ENCODE results near the gene FIGN. TPM values are rescaled to one million over a fixed set of nuclear protein-coding genes. Genes with fewer than 3 reads are reported as not detected.

FIGN gene
- total and polyA plus RNA-seq, 2 donors (not counting 1 experiment from before 2014, with no cell fraction given): 1.5 to 1.6 TPM

DNA sequence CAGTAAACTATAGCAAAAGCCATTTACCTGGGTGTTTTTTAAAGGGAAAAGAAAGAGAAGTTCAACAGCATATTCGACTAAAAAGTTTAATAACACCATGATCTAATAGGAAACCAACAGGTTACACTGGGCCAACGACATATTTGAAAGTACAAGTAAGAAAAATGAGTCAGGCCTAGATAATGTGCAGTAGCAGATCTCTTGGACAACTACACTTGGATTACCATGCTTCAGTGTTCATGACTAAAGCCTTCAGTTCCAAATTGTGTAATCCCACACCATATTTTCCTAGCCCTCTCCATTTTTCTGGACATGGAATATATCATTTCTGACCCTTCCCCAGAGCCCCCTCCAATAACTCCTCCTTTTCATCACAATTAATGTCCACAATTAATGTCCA is 39.1 kb upstream of the FIGN start:
- H3K4me2 ChIP-seq (ENCODE audit: extremely low read depth, insufficient read depth, low read length): peak overlapping the region; percentile 35
- H4K20me1 ChIP-seq (ENCODE audit: control insufficient read depth, extremely low read depth, insufficient read depth, low read length): no peaks in the 10 kb centered on the region
- H3K27me3 ChIP-seq (ENCODE audit: control insufficient read depth, insufficient read depth, low read length): no peaks in the 10 kb centered on the region
- no peak overlapping the region for H3K27ac ChIP-seq (ENCODE audit: insufficient read depth, low read length)
- no peak overlapping the region for H3K4me3 ChIP-seq (replicated peaks in 1 of 4; ENCODE audit: control extremely low read depth in 1 of 4, insufficient read depth in 1 of 4, low read depth in 3 of 4, low read length in 4 of 4)
- no peaks in the 10 kb centered on the region for H3K4me1 ChIP-seq (ENCODE audit: control insufficient read depth, extremely low read depth, insufficient read depth, low read length)
- TF ChIP-seq, protein P1, sequence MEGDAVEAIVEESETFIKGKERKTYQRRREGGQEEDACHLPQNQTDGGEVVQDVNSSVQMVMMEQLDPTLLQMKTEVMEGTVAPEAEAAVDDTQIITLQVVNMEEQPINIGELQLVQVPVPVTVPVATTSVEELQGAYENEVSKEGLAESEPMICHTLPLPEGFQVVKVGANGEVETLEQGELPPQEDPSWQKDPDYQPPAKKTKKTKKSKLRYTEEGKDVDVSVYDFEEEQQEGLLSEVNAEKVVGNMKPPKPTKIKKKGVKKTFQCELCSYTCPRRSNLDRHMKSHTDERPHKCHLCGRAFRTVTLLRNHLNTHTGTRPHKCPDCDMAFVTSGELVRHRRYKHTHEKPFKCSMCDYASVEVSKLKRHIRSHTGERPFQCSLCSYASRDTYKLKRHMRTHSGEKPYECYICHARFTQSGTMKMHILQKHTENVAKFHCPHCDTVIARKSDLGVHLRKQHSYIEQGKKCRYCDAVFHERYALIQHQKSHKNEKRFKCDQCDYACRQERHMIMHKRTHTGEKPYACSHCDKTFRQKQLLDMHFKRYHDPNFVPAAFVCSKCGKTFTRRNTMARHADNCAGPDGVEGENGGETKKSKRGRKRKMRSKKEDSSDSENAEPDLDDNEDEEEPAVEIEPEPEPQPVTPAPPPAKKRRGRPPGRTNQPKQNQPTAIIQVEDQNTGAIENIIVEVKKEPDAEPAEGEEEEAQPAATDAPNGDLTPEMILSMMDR (conservative IDR thresholded peaks at IDR 0.05 in 1 of 2, IDR thresholded peaks at IDR 0.05 in 1 of 2; ENCODE audit: low read depth in 1 of 2, low read length in 2 of 2): no peak
- TF ChIP-seq EZH2 (IDR thresholded peaks at IDR 0.05; ENCODE audit: low read length, missing control alignments): no peak
- H3K36me3 ChIP-seq (ENCODE audit: control insufficient read depth, insufficient read depth, low read length): no peaks in the 10 kb centered on the region
- H3K9ac ChIP-seq (ENCODE audit: insufficient read depth, low read length): no peak overlapping the region
- no peaks in the 10 kb centered on the region for H3K9me3 ChIP-seq (ENCODE audit: control insufficient read depth, insufficient read depth, low read depth, low read length)
- no peaks in the 10 kb centered on the region for H3K79me2 ChIP-seq (ENCODE audit: control insufficient read depth, insufficient read depth, low read length)
- no peak overlapping the region for H2AFZ ChIP-seq (ENCODE audit: low read length)
- peak; percentile 66 to 97 for DNase-seq (ENCODE audit: low read depth in 2 of 2)

DNA sequence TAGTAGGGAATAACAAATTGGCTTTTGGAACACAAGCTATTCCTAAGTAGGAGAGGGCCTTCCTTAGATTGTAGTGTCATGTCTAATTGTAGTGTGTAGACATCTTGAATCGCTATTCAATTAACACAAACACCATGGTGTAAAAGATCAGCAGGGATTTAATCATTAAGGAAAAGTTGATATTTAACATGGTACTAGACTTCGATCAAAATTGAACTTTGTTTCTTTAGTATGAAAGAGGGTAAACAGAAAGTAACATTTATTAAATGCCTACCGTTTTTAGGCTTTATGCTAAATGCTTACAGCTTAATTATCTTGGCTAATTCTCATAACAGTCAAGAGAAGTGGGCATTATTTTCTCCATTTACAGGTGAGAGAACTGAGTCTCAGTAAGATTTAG is 37.5 kb upstream of the FIGN start:
- TF ChIP-seq, protein P1 (conservative IDR thresholded peaks at IDR 0.05 in 1 of 2, IDR thresholded peaks at IDR 0.05 in 1 of 2; ENCODE audit: low read depth in 1 of 2, low read length in 2 of 2): no peak
- TF ChIP-seq EZH2 (IDR thresholded peaks at IDR 0.05; ENCODE audit: low read length, missing control alignments): no peak
- Histone ChIP-seq H3K4me1 (ENCODE audit: control insufficient read depth, extremely low read depth, insufficient read depth, low read length) (no peaks in the 10 kb centered on the region), H3K27me3 (ENCODE audit: control insufficient read depth, insufficient read depth, low read length) (no peaks in the 10 kb centered on the region), H3K36me3 (ENCODE audit: control insufficient read depth, insufficient read depth, low read length) (no peaks in the 10 kb centered on the region), H3K9ac (ENCODE audit: insufficient read depth, low read length) (no peak overlapping the region), H4K20me1 (ENCODE audit: control insufficient read depth, extremely low read depth, insufficient read depth, low read length) (no peaks in the 10 kb centered on the region), H3K79me2 (ENCODE audit: control insufficient read depth, insufficient read depth, low read length) (no peaks in the 10 kb centered on the region), H3K9me3 (ENCODE audit: control insufficient read depth, insufficient read depth, low read depth, low read length) (no peaks in the 10 kb centered on the region), H3K4me2 (ENCODE audit: extremely low read depth, insufficient read depth, low read length) (no peak overlapping the region), H3K4me3 (replicated peaks in 1 of 4; ENCODE audit: control extremely low read depth in 1 of 4, insufficient read depth in 1 of 4, low read depth in 3 of 4, low read length in 4 of 4) (no peak overlapping the region), H2AFZ (ENCODE audit: low read length) (no peak overlapping the region), H3K27ac (ENCODE audit: insufficient read depth, low read length) (no peak overlapping the region)
- DNase-seq (ENCODE audit: low read depth in 2 of 2): no peak

DNA sequence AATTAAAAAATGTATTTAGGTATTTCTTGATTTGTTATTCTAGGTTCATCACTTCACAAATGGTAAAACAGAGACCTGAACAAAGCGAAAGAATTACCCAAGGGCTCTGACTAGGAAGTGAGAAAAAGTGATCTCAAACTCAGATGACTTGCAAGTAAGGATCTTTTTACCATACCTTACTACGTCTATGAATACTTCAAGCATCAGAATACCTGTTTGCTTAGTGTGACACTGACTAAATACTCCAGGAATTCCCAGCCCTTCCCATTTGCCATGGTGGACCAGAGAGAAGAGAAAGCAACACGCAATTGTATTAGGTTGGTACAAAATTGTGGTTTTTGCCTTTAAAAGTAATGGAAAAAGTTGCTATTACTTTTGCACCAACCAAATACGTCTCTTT is 35.8 kb upstream of the FIGN start:
- no peak overlapping the region for H3K4me3 ChIP-seq (replicated peaks in 1 of 4; ENCODE audit: control extremely low read depth in 1 of 4, insufficient read depth in 1 of 4, low read depth in 3 of 4, low read length in 4 of 4)
- TF ChIP-seq, protein P1 (conservative IDR thresholded peaks at IDR 0.05 in 1 of 2, IDR thresholded peaks at IDR 0.05 in 1 of 2; ENCODE audit: low read depth in 1 of 2, low read length in 2 of 2): no peak
- TF ChIP-seq EZH2 (IDR thresholded peaks at IDR 0.05; ENCODE audit: low read length, missing control alignments): no peak
- DNase-seq (ENCODE audit: low read depth in 2 of 2): peak in 1 of 2 donors; percentile 69
- H3K36me3 ChIP-seq (ENCODE audit: control insufficient read depth, insufficient read depth, low read length): no peaks in the 10 kb centered on the region
- H3K79me2 ChIP-seq (ENCODE audit: control insufficient read depth, insufficient read depth, low read length): no peaks in the 10 kb centered on the region
- no peak overlapping the region for H2AFZ ChIP-seq (ENCODE audit: low read length)
- no peak overlapping the region for H3K4me2 ChIP-seq (ENCODE audit: extremely low read depth, insufficient read depth, low read length)
- H3K9ac ChIP-seq (ENCODE audit: insufficient read depth, low read length): no peak overlapping the region
- no peaks in the 10 kb centered on the region for H3K4me1 ChIP-seq (ENCODE audit: control insufficient read depth, extremely low read depth, insufficient read depth, low read length)
- no peaks in the 10 kb centered on the region for H4K20me1 ChIP-seq (ENCODE audit: control insufficient read depth, extremely low read depth, insufficient read depth, low read length)
- no peaks in the 10 kb centered on the region for H3K9me3 ChIP-seq (ENCODE audit: control insufficient read depth, insufficient read depth, low read depth, low read length)
- no peak overlapping the region for H3K27ac ChIP-seq (ENCODE audit: insufficient read depth, low read length)
- no peaks in the 10 kb centered on the region for H3K27me3 ChIP-seq (ENCODE audit: control insufficient read depth, insufficient read depth, low read length)

Data from fibroblast of lung (primary cell).